HG02678 (cell line): ENCODE measurements around the gene RPS6KB2.
A peak's percentile ranks its signal among the peaks of the same experiment; 100 is the strongest.

Experiments used
- ATAC-seq: cut with Tn5 transposase; IDR thresholded peaks from one replicate; pipeline ENCODE4 v1.9.1; 2021; ENCODE audit warnings: mild to moderate bottlenecking, moderate library complexity; ENCODE audit not compliant: unreplicated experiment

RPS6KB2 gene

DNA sequence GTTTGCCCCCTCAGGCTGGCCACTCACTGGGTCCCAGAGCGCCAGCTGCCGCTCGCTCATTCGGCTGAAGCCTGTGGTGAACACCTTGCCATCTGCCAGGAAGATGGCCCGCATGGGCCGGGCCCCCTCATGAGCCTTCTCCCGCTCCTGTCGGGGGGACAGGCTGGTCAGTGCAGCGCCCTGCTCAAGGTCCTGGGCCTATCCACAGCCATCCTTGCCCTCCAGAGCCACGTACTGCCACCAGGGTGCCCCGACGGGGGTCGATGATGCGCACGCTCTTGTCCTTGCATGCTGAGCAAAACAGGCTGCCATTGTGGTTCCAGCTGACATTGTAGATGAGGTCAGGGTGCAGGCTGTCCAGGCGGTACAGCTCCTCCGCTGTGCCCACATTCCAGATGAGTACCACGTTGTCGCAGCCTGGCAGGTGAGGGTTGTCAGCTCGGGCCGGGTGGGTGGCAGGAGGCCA, 12.8 kb downstream of the RPS6KB2 start:
- no peak for ATAC-seq

DNA sequence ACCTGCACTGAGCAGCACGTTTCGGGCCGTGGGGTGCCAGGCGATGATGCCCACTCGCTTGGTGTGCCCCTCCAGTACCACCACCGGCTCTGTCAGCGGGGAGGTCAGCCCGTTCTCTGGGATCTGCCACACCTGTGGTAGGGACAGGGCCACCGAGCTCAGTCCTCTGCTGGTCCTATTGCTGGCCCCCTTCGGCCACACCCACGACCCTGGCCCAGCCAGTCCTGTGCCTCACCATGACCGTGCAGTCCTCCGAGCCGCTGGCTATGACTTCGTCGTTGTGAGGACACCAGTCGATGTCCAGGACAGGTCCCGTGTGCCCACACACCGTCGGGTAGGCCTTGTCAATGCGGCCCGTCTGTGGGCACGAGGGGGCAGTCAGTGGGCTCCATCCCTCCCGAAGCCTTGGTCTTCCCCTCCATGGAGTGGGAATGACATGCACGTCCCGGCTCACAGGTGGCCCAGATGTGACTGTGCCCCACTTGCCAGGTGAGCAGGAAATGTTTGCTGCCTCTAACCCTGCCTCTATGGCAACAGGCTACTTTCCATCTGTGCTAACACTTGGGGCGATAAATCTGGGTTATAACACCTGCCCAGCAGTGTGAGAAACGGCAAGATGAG, 13.5 kb downstream of the RPS6KB2 start:
- no peak for ATAC-seq

DNA sequence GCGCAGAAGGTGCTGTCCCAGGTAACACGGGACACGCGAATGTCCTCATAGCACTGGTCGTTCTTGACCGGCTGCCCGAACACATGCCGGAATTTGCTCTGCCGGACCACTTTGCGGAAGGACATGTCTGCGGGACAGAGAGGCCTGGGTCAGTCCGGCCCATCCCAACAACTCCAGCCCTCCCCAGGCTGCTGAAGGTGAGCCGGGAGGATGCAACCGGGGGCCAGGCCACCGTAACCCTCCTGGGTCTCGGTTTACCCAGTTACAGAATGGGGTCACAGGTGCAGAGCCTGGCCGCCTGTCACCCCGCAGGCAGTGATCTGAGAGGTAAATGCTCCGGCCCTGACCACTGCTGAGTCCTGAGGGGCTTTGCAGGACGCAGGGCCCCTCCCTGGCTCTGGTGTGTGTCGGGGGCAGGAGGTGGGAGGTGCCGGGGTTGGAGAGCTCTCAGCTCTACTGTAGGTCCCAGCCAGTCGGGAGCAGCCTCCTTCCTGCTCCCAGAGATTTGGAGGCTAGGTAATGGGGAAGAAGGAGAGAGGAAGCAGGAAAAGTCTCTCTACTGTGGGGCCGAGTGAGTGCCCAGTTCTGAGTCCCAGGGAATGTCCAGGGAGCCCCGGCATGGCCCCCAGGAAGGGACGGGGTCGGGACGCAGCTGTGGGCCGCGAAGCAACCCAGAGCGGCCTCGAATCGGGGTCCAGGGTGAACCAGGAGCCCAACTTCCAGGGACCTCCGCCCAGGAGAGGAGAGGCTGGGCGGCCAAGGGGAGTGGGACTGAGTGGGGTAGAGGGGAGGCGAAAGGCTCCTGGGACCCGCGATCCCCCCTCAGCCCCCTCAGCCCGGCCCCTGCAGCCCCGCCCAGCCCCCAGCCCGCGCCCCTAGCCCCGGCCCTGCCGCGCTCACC, 14.5 kb downstream of the RPS6KB2 start:
- ATAC-seq: peak; percentile 9

DNA sequence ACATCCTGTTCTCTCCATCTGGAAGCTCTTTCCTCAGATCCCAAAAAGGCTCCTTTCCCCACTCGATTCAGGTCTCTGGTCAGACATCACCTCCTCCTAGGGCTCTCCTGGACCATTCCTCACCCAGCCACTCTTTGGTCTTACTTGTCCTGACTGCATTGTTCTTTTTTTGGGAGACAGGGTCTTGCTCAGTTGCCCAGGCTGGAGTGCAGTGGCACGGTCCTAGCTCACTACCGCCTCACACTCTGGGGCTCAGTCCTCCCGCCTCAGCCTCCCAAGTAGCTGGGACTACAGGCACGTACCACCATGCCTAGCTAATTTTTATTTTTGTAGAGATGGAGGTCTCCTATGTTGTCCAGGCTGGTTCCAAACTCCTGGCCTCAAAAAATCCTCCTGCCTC, 17.2 kb downstream of the RPS6KB2 start:
- no peak for ATAC-seq

DNA sequence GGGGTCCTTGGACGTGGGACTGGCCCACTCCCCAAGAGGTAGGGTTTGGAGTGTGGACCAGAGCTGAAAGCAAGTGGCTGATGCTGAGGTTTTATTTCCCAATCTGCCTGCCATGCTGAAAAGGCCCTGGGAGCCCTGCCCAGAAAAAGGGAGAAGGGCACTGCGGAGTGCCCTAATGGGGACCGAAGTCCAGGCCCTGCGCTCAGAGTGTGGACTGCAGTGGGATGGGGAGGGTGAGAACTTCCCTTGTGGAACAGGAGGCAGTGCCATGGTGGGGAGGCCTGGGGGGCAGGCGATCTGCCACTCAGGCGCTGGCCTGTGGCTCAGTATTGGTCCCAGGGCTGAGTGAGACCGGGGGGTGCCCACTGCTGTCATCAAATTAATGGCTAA, 19.9 kb downstream of the RPS6KB2 start:
- no peak for ATAC-seq

DNA sequence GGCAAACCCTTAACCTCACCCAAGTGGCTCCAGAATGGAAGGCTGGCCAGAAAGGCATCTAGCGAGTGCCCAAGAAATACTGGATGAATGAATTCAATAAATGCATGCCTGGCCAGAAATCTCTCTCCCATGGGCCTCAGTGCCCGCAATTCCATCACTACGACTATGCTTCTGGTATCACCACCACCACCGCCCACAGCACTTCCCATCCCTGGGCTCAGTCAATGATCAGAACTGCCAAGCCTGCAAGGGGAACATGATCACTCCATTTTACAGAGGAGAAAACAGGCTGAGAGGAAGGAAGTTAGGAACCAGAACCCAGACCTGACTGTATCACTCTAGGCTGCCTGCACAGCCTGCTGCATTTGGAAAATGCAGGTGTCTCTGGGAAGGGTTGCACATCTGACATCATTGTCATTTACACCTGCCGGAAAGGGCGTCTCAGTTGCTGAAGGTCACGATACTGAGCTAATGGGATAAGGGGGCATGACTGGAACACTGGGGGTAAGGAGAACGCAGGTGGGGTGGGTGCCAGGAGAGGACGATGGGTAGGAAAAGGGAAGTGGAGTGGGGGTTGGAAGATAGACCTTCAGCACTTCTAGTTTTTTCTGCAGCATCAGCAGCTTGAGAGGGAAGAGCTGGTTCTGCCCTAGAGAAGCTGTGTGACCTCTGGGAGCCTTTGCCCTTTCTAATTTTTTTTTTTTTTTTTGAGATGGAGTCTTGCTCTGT, 21.0 kb downstream of the RPS6KB2 start:
- ATAC-seq: no peak

DNA sequence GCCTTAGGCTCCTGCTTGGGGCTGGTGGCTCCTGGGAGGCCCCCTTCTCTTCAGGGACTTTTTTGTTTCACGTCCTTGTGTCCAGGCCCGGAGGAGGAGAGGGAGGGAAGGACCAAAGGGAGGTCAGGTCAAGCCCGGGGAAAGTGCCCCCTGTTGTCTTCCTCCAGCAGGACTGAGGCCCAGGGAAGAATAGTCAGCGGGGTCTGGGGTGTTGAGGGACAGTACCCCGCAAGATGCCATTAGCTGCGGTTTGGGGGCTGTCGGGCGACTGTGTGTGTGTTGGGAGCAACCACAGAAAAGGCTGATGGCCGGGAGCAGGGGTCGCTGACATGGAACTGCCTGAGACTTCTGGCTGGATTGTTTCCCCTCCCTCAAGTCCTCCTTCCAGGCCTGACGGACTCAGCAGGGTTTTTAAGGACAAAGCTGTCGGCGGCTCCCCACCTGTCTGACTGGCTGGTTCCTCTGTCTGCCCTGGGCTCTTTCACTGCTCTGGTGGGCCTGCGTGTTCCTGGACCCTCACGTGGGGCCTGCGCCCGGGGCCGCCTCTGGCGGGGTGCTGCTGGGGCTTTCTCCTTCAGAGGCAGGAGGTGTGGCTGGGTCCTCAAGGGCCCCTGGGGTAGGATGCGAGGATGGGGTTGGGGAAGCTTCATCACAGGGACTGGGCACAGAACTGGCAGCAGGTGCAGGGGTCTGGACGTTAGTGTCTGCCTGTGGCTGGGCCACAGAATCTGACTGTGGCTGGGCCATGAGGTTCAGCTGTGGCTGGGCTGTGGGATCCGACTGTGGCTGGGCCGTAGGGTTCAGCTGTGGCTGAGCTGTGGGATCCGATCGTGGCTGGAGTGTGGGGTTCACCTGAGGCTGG, 22.7 kb downstream of the RPS6KB2 start:
- no peak for ATAC-seq

DNA sequence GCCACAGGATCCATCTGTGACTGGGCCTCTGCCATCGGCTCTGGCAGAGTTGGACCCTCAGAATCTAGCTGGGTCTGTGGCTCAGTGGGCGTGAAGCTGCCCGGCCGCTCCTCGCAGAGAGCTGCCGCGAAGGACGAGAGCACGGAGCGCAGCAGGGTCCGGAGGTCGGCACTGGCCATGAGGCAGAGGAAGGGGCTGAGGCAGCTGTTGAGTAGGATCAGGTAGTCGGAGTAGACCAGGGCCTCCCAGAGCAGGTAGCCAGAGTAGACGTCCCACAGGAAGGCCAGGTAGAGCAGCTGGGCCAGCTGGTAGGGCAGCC, 23.3 kb downstream of the RPS6KB2 start:
- ATAC-seq: no peak

DNA sequence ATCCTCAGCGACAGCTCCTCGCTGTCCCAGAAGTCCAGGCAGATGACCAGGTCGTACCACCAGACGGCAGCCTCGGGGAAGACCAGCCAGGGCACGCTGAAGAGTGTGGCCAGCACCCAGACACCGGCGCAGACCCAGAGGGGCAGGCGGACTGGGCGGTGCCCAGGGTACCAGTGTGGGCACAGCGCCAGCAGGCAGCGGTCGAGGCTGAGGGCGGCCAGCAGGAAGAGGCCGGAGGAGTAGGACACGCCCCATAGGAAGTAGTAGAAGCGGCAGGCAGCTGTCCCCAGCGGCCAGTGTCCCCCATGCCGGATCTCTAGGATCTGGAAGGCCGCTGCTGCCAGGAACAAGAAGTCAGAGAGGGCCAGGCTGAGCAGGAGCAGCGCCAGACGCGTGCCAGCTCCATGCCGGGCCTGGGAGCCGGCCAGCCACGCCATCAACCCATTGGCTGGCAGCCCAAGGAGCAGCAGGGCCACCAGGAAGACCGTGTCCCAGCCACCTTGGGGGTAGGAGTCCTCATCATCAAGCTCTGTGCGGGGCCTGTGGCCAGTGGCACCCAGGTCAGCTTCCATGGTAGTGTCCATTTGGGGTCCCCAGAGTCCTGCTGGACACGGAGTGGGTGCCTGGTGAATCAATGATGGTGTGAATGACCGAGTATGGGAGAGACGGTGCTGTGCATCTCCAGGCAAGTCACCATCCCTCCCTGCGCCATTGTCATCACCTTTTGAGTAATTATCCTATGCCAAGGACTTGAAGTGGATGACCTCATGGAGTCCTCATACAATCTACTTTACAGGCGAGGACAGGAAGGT, 24.1 kb downstream of the RPS6KB2 start, which contains the start of gene GPR152:
Gene GPR152 (minus strand): TSS at position 589 of the 812 bp plus-strand sequence. CDS start 5 bp downstream, at position 584.
- ATAC-seq: no peak

DNA sequence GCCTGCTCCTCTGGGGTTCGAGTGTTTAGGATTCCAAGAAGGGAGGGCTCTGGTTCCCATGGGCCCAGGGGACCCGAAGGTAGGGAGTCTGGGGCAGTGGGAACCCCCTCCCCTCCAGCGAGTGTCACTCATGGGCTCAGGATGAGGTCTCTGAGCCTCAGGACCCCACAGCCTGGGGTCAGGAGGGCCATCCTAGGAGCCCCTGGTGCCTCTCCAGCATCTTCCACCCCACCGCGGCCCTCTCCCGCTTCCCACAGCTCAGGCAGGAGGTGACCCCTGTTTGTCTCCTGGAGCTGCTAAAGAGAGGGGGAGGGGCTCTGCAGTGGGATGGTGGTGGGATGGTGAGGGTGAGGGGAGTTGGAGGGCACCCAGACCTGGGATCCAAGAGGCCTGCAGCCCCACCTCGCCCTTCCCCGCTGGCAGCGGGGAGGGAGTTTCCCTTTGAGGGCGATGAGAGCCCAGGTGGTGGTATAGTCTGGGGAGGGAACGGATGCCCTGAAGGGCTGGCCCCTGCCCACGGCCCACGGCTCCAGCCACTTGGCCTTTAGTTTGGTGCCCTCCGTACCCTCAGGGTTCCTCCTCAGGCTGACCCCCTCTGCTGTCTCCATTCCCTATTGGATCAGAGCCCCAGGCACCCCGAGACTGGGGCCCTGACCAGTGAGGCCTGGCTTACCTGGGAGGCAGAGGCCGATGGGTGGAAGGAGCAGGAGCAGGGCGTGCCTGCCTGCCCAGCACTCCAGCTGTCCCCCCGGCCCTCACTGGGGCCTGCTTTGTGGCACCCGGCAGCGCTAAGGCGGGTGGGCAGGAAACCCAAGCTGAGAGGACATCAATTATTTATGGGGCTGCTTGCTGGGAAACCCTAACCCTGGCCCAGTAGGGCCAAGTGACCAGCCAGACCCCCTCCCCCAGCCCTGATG, 25.8 kb downstream of the RPS6KB2 start:
- no peak for ATAC-seq

DNA sequence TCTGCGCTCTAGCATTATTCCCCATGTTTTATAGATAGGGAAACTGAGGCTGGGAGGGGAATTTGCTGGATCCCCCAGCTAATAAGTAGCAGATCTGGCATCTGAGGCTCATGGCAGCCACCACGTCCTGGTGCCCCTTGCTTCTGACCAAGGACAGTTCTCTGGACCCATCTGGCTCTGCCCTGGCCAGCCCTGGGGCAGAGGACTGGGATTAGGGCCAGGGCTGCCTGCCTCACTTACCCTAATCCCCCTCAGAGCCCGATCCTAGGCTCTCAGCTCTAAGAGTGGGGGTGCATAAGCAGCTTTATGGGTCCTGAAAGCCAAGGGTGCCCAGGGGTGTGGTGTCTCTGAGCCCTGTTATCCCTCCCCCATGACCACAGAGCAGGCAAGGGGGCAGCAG, 26.8 kb downstream of the RPS6KB2 start, which contains the start of gene CABP4:
Gene CABP4 (plus strand): TSS at position 301 of the 400 bp plus-strand sequence. CDS start 70 bp downstream, at position 371.
- no peak for ATAC-seq

DNA sequence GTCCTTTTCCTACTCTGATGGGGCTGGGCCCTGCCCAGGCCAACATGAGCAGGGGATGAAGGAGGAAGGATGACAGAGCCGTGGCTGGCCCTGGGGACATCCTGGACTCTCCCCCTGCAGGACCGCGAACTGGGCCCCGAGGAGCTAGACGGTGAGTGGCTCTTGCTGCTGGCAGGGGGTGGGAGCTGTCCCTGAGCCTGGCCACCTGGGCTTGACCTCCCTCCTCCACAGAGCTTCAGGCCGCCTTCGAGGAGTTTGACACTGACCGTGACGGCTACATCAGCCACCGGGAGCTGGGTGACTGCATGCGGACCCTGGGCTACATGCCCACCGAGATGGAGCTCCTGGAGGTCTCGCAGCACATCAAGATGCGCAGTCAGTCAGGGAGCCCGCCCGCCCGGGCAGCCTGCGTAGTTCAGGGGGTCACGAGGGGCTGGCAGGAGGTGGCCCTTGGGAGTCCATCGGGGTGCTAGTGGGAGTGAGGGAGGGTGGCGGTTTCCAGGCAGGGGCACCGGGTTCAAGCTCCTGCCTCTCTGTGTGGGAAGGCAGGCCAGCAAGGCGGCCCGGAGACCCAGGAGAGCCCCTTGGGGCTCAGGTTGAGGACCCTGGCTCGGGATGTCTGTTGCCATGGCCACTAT, 27.9 kb downstream of the RPS6KB2 start:
- ATAC-seq: no peak

DNA sequence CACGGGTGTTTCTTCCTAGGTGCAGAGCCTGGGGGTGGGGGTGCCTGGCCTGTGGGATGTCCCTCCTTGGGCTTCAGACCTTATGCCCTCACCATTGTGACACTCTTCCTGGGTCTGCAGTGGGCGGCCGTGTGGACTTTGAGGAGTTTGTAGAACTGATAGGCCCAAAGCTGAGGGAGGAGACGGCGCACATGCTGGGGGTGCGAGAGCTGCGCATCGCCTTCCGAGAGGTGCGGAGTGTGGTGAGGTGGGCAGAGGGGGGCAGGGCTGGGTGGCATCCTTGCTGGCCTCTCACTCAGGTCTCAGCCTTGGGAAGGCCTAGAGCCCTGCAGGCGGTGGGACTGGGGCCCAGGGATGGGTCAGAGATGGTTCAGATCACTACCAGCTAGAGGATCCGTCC, 29.2 kb downstream of the RPS6KB2 start:
- ATAC-seq: no peak

DNA sequence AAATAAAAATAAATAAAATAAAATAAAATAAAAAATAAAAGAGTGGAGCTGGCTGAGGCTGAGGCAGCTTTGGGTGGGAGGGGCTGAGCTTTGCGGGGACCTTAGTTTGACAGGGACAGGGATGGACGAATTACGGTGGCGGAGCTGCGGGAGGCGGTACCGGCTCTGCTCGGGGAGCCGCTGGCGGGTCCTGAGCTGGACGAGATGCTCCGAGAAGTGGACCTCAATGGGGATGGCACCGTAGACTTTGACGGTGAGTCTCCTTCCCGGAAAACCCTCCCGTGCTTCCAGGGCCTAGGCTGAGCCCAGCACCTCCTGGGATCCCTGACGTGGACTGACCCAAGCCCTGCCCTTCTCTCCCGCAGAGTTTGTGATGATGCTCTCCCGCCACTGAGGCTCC, 30.0 kb downstream of the RPS6KB2 start:
- ATAC-seq: no peak

DNA sequence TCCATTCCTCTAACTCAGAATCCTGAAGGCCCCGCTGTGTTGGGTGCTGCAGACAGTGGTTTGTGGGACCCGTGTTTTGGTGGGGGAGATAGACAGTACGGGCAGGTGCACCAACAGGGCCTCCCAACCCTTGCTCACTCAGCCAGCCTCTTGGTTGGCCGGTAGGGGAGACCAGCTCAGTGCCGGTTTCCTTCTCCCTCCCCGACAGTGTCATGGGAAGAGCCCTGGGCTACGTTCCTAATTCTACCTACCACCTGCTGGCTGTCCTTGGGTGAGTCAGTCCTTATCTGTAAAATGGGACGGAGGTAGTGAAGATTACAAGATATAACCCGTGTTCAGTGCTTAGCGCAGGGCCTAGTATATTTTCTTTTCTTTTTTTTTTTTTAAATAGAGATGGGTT, 34.9 kb downstream of the RPS6KB2 start:
- no peak for ATAC-seq

DNA sequence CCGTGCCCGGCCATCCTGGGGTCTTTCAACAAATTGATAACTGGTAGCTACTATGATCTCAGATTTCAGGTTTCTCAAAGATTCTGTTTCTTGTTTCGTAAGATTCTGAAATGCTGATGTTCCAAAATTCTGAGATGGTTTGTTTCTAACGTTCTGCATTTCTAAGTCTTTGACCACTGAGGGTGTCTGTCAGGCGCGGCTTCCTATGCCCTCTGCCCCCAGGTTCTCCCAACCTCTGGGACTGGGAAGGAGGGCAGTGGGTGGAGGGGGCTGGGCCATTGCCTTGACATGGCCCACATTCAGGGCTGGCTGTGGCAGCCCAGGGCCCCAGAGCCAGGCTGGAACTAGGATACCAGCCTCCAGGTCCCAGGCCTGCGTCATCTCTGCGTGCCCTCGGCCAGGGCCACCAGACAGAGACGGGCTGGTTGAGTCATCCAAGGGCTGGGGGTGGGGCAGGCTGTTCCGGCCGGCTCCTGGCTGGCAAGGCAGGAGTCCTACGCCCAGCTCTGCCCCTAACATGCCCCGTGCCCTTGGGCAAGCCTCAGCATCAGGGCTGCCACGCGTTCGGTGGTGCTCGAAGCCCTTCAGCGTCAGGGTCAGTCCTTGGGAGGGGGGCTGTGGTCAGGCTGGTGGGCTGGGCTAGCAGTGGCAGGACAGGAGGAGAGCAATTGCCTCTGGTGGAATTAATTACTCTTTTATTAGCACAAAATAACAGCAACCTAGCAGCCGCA, 35.6 kb downstream of the RPS6KB2 start:
- ATAC-seq: no peak

DNA sequence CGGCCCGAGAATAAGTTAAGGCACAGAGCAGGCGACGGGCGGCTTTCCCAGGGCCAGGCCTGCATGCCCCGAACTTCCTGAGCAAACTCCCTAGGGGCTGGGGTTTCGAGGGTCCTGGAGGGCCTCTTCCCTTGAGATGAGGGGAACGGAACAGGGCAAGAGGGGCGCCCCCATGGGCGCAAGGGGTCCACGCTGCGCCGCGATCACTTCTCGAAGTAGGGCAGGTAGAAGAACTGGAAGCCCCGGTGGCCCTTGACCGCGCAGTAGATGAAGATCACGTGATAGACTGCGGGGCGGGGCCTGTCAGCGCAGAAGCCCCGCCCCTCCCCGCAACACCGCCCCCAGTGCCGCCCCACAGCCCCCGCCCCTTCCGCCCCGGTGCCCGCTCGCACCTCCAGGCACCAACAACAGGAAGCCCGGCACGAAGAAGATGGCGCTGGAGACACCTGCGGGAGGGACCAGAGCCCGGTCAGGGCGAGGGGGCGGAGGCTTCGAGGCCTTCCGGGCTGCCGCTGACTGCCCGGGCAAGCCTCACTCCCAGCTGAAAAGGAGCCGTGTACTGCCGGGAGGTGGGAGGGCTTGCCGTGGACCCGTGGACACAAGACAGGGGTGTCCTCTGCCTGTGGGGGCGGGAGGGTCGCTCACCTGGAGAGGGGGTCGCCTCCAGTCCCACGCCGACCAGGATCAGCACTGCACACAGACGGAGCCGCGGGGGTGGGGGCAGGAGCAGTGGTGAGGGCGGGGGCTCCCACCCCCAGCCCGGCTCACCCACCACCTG, 36.3 kb downstream of the RPS6KB2 start:
- peak; percentile 55 for ATAC-seq
